NT2/D1 (cell line): ENCODE results near the gene APCDD1.

Experiments used
- DNase-seq: peaks from one replicate; pipeline ENCODE4 v3.0.0-alpha.2; 2011; ENCODE audit warnings: low read depth, low spot score
- H3K27me3 ChIP-seq: 2 replicates; pipeline ENCODE4 v1.6.0; 2011; ENCODE audit warnings: mild to moderate bottlenecking; ENCODE audit not compliant: insufficient read length, insufficient read depth
- H3K36me3 ChIP-seq: 2 replicates; pipeline ENCODE4 v1.6.1; 2011; ENCODE audit warnings: mild to moderate bottlenecking, low read length, mixed read lengths; ENCODE audit not compliant: insufficient read depth, insufficient read length
- H3K4me1 ChIP-seq: 2 replicates; pipeline ENCODE4 v1.5.1; 2011; ENCODE audit not compliant: insufficient read depth, insufficient read length
- H3K4me3 ChIP-seq: 2 replicates; pipeline ENCODE4 v1.5.1; 2011; ENCODE audit warnings: low read depth; ENCODE audit not compliant: insufficient read length
- H3K9ac ChIP-seq: 2 replicates; pipeline ENCODE4 v1.6.0; 2011; ENCODE audit warnings: low read depth; ENCODE audit not compliant: insufficient read length
- H3K9me3 ChIP-seq: 2 replicates; pipeline ENCODE4 v1.5.1; 2011; ENCODE audit warnings: mild to moderate bottlenecking, low read length; ENCODE audit not compliant: insufficient read depth
- SUZ12 ChIP-seq: IDR thresholded peaks from 2 replicates; pipeline ENCODE4 v1.6.1; 2011; ENCODE audit not compliant: insufficient read length, insufficient read depth; ENCODE audit errors: extremely low read depth
- YY1 ChIP-seq: IDR thresholded peaks from 2 replicates; pipeline ENCODE4 v1.6.1; 2011; ENCODE audit not compliant: insufficient read length, insufficient read depth
- ZNF274 ChIP-seq: IDR thresholded peaks from 2 replicates; pipeline ENCODE4 v1.6.1; 2011; ENCODE audit warnings: mild to moderate bottlenecking, low read depth, low read length

APCDD1 gene

GRCh38 chr18:10508591-10508990 lies 54.2 kb downstream of the APCDD1 start:
- no peak for DNase-seq
- no peak overlapping the region for H3K9ac ChIP-seq
- no peak overlapping the region for H3K4me3 ChIP-seq
- no peaks in the 10 kb centered on the region for H3K4me1 ChIP-seq
- H3K36me3 ChIP-seq, result no peaks in the 10 kb centered on the region
- TF ChIP-seq YY1, result no peak
- no peak for TF ChIP-seq SUZ12
- TF ChIP-seq ZNF274, result no peak
- H3K27me3 ChIP-seq, result no peaks in the 10 kb centered on the region
- H3K9me3 ChIP-seq, result peaks cover 29% of the 10 kb centered on the region

- TF ChIP-seq YY1 (no peak), SUZ12 (no peak), ZNF274 (no peak)
- H3K9me3 ChIP-seq, result peaks cover 15% of the 10 kb centered on the region
- no peaks in the 10 kb centered on the region for H3K36me3 ChIP-seq
- no peak overlapping the region for H3K9ac ChIP-seq
- no peaks in the 10 kb centered on the region for H3K27me3 ChIP-seq
- no peak overlapping the region for H3K4me3 ChIP-seq
- DNase-seq, result no peak
- no peaks in the 10 kb centered on the region for H3K4me1 ChIP-seq
Measured at GRCh38 chr18:10511236-10511635, 56.8 kb downstream of the APCDD1 start.

GRCh38 chr18:10514082-10514481 lies 59.6 kb downstream of the APCDD1 start:
- H3K9me3 ChIP-seq, result no peaks in the 10 kb centered on the region
- no peaks in the 10 kb centered on the region for H3K36me3 ChIP-seq
- H3K9ac ChIP-seq, result no peak overlapping the region
- H3K4me3 ChIP-seq, result no peak overlapping the region
- no peak for DNase-seq
- TF ChIP-seq SUZ12, result no peak
- no peak for TF ChIP-seq YY1
- no peak for TF ChIP-seq ZNF274
- H3K27me3 ChIP-seq, result no peaks in the 10 kb centered on the region
- H3K4me1 ChIP-seq, result no peaks in the 10 kb centered on the region

- Histone ChIP-seq H3K27me3 (no peaks in the 10 kb centered on the region), H3K4me1 (no peaks in the 10 kb centered on the region)
Measured at GRCh38 chr18:10514601-10515000, 60.2 kb downstream of the APCDD1 start.

GRCh38 chr18:10515456-10515855 lies 61.0 kb downstream of the APCDD1 start:
- no peak for DNase-seq
- Histone ChIP-seq H3K4me3 (no peak overlapping the region), H3K4me1 (no peaks in the 10 kb centered on the region), H3K9me3 (no peaks in the 10 kb centered on the region), H3K27me3 (no peaks in the 10 kb centered on the region), H3K9ac (no peak overlapping the region), H3K36me3 (no peaks in the 10 kb centered on the region)
- TF ChIP-seq YY1, result no peak
- TF ChIP-seq ZNF274, result no peak
- TF ChIP-seq SUZ12, result no peak

More at GRCh38 chr18:10514601-10515000, 60.2 kb downstream of the APCDD1 start:
- Histone ChIP-seq H3K36me3 (no peaks in the 10 kb centered on the region), H3K9ac (no peak overlapping the region), H3K4me3 (no peak overlapping the region), H3K9me3 (no peaks in the 10 kb centered on the region)
- TF ChIP-seq YY1 (no peak), ZNF274 (no peak), SUZ12 (no peak)
- no peak for DNase-seq

GRCh38 chr18:10516078-10516477 lies 61.6 kb downstream of the APCDD1 start:
- Histone ChIP-seq H3K36me3 (no peaks in the 10 kb centered on the region), H3K9me3 (no peaks in the 10 kb centered on the region), H3K4me3 (no peak overlapping the region), H3K4me1 (no peaks in the 10 kb centered on the region), H3K9ac (no peak overlapping the region), H3K27me3 (no peaks in the 10 kb centered on the region)
- no peak for DNase-seq
- TF ChIP-seq ZNF274, result no peak
- TF ChIP-seq SUZ12, result no peak
- TF ChIP-seq YY1, result no peak

- no peaks in the 10 kb centered on the region for H3K36me3 ChIP-seq
- H3K27me3 ChIP-seq, result no peaks in the 10 kb centered on the region
- H3K4me1 ChIP-seq, result no peaks in the 10 kb centered on the region
- no peak for DNase-seq
- no peak overlapping the region for H3K4me3 ChIP-seq
- TF ChIP-seq YY1, result no peak
- TF ChIP-seq SUZ12, result no peak
- no peak for TF ChIP-seq ZNF274
- no peak overlapping the region for H3K9ac ChIP-seq
- H3K9me3 ChIP-seq, result no peaks in the 10 kb centered on the region
Measured at GRCh38 chr18:10518595-10519255, 64.3 kb downstream of the APCDD1 start.
